HepG2 (cell line): ENCODE measurements around the gene JADE2. TPM values are rescaled to one million over a fixed set of nuclear protein-coding genes. Genes with fewer than 3 reads are reported as not detected.

ENCODE experiments used
- ATAC-seq: fragments of 200-7000 bp; cut with Tn5 transposase; 3 replicates; pipeline ENCODE4 v1.9.1; 2020; ENCODE audit warnings: mild to moderate bottlenecking, moderate library complexity
- BruUV-seq: library from RNA; stranded (reverse); fragments of 400-500 nt; replicated peaks from 2 replicates; lab custom pipeline; 2021; lab: Mats Ljungman, UMichigan
- CTCF ChIA-PET: fragments of 300-600 bp; formaldehyde crosslinking; extraction: SDS; loops from one replicate; lab custom pipeline; 2021; ENCODE audit warnings: low total read pairs, inconsistent platforms, low intra/inter-chr PET ratio; lab: Yijun Ruan, JAX
- POLR2A ChIA-PET: fragments of 350-600 bp; sonication (Branson Sonifier 250); formaldehyde crosslinking; loops from one replicate; lab custom pipeline; 2020; ENCODE audit warnings: antibody characterized with exemption, inconsistent platforms; lab: Yijun Ruan, JAX
- DNase-seq: peaks from one replicate; pipeline ENCODE4 v3.0.0-alpha.2; 2015; ENCODE audit warnings: low spot score
- FAIRE-seq: peaks from 3 replicates; lab custom pipeline; 2011; peaks lifted over from hg19 to GRCh38; lab: Jason Lieb, UNC
- H2AFZ ChIP-seq: one replicate; pipeline ENCODE4 v1.6.1; 2011; ENCODE audit warnings: low read length, inconsistent platforms
- H3K27ac ChIP-seq: fragments of 300-600 bp; 3 replicates; pipeline ENCODE4 v1.8.0; 2011; ENCODE audit warnings: mixed run types, mild to moderate bottlenecking, mixed read lengths, low read length, inconsistent platforms; ENCODE audit not compliant: insufficient read depth; ENCODE audit errors: extremely low read length
- H3K27me3 ChIP-seq, 2 experiments: fragments of 200-600 bp in 1 of 2; 2 replicates in 1 of 2; 3 replicates in 1 of 2; pipeline versions ENCODE4 v1.6.0 to v1.8.0; 2011; ENCODE audit warnings: low read length in 2 of 2, mild to moderate bottlenecking in 2 of 2, moderate library complexity in 2 of 2, inconsistent platforms in 1 of 2; ENCODE audit not compliant: insufficient read depth in 2 of 2, control insufficient read depth in 1 of 2
- H3K36me3 ChIP-seq, 2 experiments: fragments of 200-600 bp in 1 of 2; replicated peaks in 1 of 2; 2 replicates in 1 of 2; 3 replicates in 1 of 2; pipeline versions ENCODE4 v1.5.1 to v1.8.0; 2011; ENCODE audit warnings: low read length in 2 of 2, inconsistent platforms in 1 of 2; ENCODE audit not compliant: insufficient read depth in 2 of 2, control insufficient read depth in 1 of 2
- H3K4me1 ChIP-seq: 2 replicates; pipeline ENCODE4 v1.5.1; 2012; ENCODE audit warnings: low read length, inconsistent platforms; ENCODE audit not compliant: insufficient read depth
- H3K4me2 ChIP-seq: 2 replicates; pipeline ENCODE4 v1.6.0; 2011; ENCODE audit warnings: low read depth, low read length, inconsistent platforms
- H3K4me3 ChIP-seq, 3 experiments: fragments of 200-600 bp in 1 of 3; sonication (generic), shearing (Covaris generic) in 1 of 3; replicated peaks in 1 of 3; 2 replicates each; pipeline ENCODE4 v1.5.1; 2011 to 2016; ENCODE audit warnings: low read length in 3 of 3, inconsistent platforms in 2 of 3, low read depth in 2 of 3, mild to moderate bottlenecking in 2 of 3, control low read depth in 1 of 3, mixed read lengths in 1 of 3; ENCODE audit not compliant: insufficient read depth in 1 of 3
- H3K79me2 ChIP-seq: one replicate; pipeline ENCODE4 v1.6.1; 2011; ENCODE audit warnings: low read length, inconsistent platforms; ENCODE audit not compliant: insufficient read depth
- H3K9ac ChIP-seq: 2 replicates; pipeline ENCODE4 v1.6.0; 2011; ENCODE audit warnings: mild to moderate bottlenecking, low read depth, low read length, inconsistent platforms; ENCODE audit not compliant: insufficient read depth
- H3K9me3 ChIP-seq: 2 replicates; pipeline ENCODE4 v1.5.1; 2012; ENCODE audit warnings: mild to moderate bottlenecking, low read length
- H4K20me1 ChIP-seq: 2 replicates; pipeline ENCODE4 v1.6.0; 2011; ENCODE audit warnings: inconsistent platforms, mild to moderate bottlenecking, low read length, moderate library complexity; ENCODE audit not compliant: insufficient read depth
- FOSL2 ChIP-seq: sonication (generic); formaldehyde crosslinking; IDR thresholded peaks from 2 replicates; pipeline ENCODE4 v1.4.0; 2020; ENCODE audit warnings: missing genetic modification reagents
- GABPA ChIP-seq, 2 experiments: IDR thresholded peaks; 2 replicates each; pipeline ENCODE4 v1.6.1; 2011 to 2016; ENCODE audit warnings: low read depth in 2 of 2, low read length in 1 of 2, missing biosample characterization in 1 of 2, missing genetic modification characterization in 1 of 2
- GATAD2A ChIP-seq: IDR thresholded peaks from 2 replicates; pipeline ENCODE4 v1.6.1; 2016
- JUNB ChIP-seq: sonication (generic); formaldehyde crosslinking; IDR thresholded peaks from 2 replicates; pipeline ENCODE4 v1.8.0; 2022; ENCODE audit warnings: missing genetic modification reagents, mild to moderate bottlenecking, borderline replicate concordance
- JUND ChIP-seq: sonication (generic); formaldehyde crosslinking; IDR thresholded peaks from 2 replicates; pipeline ENCODE4 v1.8.0; 2022; ENCODE audit warnings: mild to moderate bottlenecking, missing genetic modification reagents
- SP5 ChIP-seq: IDR thresholded peaks from 2 replicates; pipeline ENCODE4 v1.6.1; 2016; ENCODE audit warnings: low read depth, borderline replicate concordance
- TEAD3 ChIP-seq: optimal IDR thresholded peaks from 2 replicates; pipeline ENCODE3; 2016; ENCODE audit warnings: borderline replicate concordance
- ZNF180 ChIP-seq: sonication (generic); formaldehyde crosslinking; IDR thresholded peaks from 2 replicates; pipeline ENCODE4 v1.4.0; 2020; ENCODE audit warnings: low read depth, missing genetic modification reagents, borderline replicate concordance
- ZNF674 ChIP-seq: sonication (generic); formaldehyde crosslinking; IDR thresholded peaks from 2 replicates; pipeline ENCODE4 v1.5.0; 2020; ENCODE audit warnings: low read depth, mild to moderate bottlenecking, missing genetic modification reagents
- WGBS: methylation state at CpG from one replicate; pipeline ENCODE4 v1.1.6; 2017; ENCODE audit warnings: low lambda C conversion rate; 5-methylcytosine and 5-hydroxymethylcytosine counted together
- in situ Hi-C: cut with HindIII; loops from 2 replicates; pipeline ENCODE4 v1.10.0; 2017; ENCODE audit warnings: low pct_unique_long_range_greater_than_20kb; ENCODE audit not compliant: extremely low pct_ligation_motif_present
- intact Hi-C: fragments of 100-400 bp; cut with micrococcal nuclease; formaldehyde crosslinking; loops from one replicate; pipeline ENCODE4 v1.10.0; 2022; ENCODE audit not compliant: unreplicated experiment
- polyA plus RNA-seq, 8 experiments: library from polyadenylated mRNA; depleted of rRNA in 3 of 8; stranded (reverse) in 7 of 8; unstranded in 1 of 8; fragments of >200 nt; fragmentation: Illumina TruSeq in 4 of 8; extraction: Trizol in 4 of 8; gene quantifications; 2 replicates each; pipeline versions ENCODE4 v1.2.1 to v1.2.3, GENCODE V29; 2011 to 2016; ENCODE audit warnings: low read depth in 4 of 8, missing spikeins in 1 of 8, mixed read lengths in 1 of 8; ENCODE audit not compliant: insufficient read depth in 1 of 8
- total RNA-seq, 5 experiments: library from RNA; depleted of rRNA; stranded (reverse); fragments of >200 nt; fragmentation: Illumina TruSeq; extraction: Trizol; gene quantifications; 2 replicates each; pipeline ENCODE4 v1.2.3, GENCODE V29; 2016; ENCODE audit warnings: low read depth in 1 of 5
- TF ChIP-seq, protein P1 (sequence below): sonication (generic); formaldehyde crosslinking; conservative IDR thresholded peaks from 2 replicates; pipeline ENCODE4 v1.5.0; 2020; ENCODE audit warnings: missing genetic modification reagents
- TF ChIP-seq, protein P2 (sequence below): sonication (generic); formaldehyde crosslinking; IDR thresholded peaks from 2 replicates; pipeline ENCODE4 v1.9.0; 2021; ENCODE audit warnings: mild to moderate bottlenecking, missing genetic modification reagents
- TF ChIP-seq, protein P3 (sequence below): sonication (generic); formaldehyde crosslinking; IDR thresholded peaks from 2 replicates; pipeline ENCODE4 v1.4.0; 2020; ENCODE audit warnings: missing genetic modification reagents

Gene JADE2
- total and polyA plus RNA-seq, 2 of the 13 experiments (the other 11 are each of a cell fraction or from before 2014, with no cell fraction given), result 7.5 to 15.1 TPM

DNA sequence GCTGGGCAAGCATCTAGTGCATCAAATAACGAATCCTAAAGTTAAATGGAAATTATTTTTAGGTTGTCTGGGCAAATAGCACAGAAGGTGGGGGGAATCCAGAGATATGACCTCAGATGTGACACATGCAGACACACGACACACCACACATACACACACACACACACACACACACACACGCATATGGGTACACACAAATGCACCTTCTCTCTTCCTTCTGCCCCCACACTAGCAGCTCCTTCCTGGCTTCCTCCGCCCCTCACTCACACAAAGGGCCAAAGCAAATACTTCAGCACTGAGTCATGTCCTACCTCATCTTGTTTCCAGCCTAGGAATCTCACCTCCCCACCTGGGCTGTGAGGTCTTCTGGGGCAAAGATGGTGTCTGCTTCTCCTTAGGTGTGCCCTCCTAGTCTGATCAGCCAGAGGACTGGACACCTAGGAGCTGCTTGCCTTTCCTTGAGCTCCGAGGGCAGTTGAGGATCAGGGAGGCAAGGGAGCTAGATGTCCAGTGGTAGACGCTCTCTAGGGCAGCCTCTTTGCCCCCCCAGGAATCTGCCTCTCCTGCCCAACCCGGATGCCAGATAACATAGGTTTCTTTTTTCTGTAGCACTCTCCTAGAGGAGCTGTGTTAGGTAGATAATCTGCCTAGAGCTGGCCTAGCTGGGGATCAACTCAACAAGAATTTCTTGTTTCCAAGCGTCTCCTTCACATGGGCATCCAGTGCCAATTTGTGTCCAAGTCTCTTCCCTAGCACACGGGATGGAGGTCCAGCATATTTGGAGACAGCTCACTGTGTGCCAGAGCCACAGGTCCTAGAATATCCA is 14.3 kb upstream of the JADE2 start:
- no peak for FAIRE-seq
- peak overlapping the region; percentile 62 for H3K9ac ChIP-seq
- WGBS, result 53% methylated on average over 6 of the region's 9 CpGs

More for the DNA sequence above, 14.3 kb upstream of the JADE2 start:
- Histone ChIP-seq H4K20me1 (no peaks in the 10 kb centered on the region), H3K27me3 (no peaks in the 10 kb centered on the region; a peak in 1 of 5 replicates), H3K4me1 (peaks cover 79% of the 10 kb centered on the region), H3K79me2 (peaks cover 13% of the 10 kb centered on the region), H3K36me3 (no peaks in the 10 kb centered on the region), H3K27ac (peak overlapping the region; percentile 71), H3K4me3 (peak overlapping the region in 1 of 3 experiments; percentile 60; a peak in 2 of 6 replicates), H2AFZ (no peak overlapping the region), H3K4me2 (peak overlapping the region; percentile 76), H3K9me3 (no peaks in the 10 kb centered on the region)
- 0 out of 2 replicates have a peak, but pooled peaks have one; percentile 20 for TF ChIP-seq SP5 (CRISPR knock-in tag)
- TF ChIP-seq, protein P1, sequence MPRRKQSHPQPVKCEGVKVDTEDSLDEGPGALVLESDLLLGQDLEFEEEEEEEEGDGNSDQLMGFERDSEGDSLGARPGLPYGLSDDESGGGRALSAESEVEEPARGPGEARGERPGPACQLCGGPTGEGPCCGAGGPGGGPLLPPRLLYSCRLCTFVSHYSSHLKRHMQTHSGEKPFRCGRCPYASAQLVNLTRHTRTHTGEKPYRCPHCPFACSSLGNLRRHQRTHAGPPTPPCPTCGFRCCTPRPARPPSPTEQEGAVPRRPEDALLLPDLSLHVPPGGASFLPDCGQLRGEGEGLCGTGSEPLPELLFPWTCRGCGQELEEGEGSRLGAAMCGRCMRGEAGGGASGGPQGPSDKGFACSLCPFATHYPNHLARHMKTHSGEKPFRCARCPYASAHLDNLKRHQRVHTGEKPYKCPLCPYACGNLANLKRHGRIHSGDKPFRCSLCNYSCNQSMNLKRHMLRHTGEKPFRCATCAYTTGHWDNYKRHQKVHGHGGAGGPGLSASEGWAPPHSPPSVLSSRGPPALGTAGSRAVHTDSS (CRISPR knock-in tag), result no peak
- TF ChIP-seq TEAD3, result peak; percentile 49
- TF ChIP-seq ZNF180 (CRISPR knock-in tag), result no peak
- TF ChIP-seq JUNB, result peak; percentile 82; the same call in 1 of the 2 replicates
- TF ChIP-seq, protein P2, sequence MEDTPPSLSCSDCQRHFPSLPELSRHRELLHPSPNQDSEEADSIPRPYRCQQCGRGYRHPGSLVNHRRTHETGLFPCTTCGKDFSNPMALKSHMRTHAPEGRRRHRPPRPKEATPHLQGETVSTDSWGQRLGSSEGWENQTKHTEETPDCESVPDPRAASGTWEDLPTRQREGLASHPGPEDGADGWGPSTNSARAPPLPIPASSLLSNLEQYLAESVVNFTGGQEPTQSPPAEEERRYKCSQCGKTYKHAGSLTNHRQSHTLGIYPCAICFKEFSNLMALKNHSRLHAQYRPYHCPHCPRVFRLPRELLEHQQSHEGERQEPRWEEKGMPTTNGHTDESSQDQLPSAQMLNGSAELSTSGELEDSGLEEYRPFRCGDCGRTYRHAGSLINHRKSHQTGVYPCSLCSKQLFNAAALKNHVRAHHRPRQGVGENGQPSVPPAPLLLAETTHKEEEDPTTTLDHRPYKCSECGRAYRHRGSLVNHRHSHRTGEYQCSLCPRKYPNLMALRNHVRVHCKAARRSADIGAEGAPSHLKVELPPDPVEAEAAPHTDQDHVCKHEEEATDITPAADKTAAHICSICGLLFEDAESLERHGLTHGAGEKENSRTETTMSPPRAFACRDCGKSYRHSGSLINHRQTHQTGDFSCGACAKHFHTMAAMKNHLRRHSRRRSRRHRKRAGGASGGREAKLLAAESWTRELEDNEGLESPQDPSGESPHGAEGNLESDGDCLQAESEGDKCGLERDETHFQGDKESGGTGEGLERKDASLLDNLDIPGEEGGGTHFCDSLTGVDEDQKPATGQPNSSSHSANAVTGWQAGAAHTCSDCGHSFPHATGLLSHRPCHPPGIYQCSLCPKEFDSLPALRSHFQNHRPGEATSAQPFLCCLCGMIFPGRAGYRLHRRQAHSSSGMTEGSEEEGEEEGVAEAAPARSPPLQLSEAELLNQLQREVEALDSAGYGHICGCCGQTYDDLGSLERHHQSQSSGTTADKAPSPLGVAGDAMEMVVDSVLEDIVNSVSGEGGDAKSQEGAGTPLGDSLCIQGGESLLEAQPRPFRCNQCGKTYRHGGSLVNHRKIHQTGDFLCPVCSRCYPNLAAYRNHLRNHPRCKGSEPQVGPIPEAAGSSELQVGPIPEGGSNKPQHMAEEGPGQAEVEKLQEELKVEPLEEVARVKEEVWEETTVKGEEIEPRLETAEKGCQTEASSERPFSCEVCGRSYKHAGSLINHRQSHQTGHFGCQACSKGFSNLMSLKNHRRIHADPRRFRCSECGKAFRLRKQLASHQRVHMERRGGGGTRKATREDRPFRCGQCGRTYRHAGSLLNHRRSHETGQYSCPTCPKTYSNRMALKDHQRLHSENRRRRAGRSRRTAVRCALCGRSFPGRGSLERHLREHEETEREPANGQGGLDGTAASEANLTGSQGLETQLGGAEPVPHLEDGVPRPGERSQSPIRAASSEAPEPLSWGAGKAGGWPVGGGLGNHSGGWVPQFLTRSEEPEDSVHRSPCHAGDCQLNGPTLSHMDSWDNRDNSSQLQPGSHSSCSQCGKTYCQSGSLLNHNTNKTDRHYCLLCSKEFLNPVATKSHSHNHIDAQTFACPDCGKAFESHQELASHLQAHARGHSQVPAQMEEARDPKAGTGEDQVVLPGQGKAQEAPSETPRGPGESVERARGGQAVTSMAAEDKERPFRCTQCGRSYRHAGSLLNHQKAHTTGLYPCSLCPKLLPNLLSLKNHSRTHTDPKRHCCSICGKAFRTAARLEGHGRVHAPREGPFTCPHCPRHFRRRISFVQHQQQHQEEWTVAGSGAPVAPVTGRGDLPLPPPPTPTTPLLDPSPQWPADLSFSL (CRISPR knock-in tag), result peak; percentile 77
- TF ChIP-seq JUND, result peak; percentile 86
- TF ChIP-seq, protein P3, sequence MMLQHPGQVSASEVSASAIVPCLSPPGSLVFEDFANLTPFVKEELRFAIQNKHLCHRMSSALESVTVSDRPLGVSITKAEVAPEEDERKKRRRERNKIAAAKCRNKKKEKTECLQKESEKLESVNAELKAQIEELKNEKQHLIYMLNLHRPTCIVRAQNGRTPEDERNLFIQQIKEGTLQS (CRISPR knock-in tag), result peak; percentile 81
- TF ChIP-seq ZNF674 (CRISPR knock-in tag), result no peak
- peak; percentile 91 for TF ChIP-seq FOSL2 (CRISPR knock-in tag)
- TF ChIP-seq GABPA (IDR thresholded peaks at IDR 0.05; ENCODE audit: low read depth, low read length), result no peak
- 0 out of 2 replicates have a peak, but pooled peaks have one; percentile 21 for TF ChIP-seq GABPA (CRISPR knock-in tag; IDR thresholded peaks at IDR 0.05; ENCODE audit: low read depth)
- no peak for TF ChIP-seq GATAD2A
- ATAC-seq, result peak; percentile 5; the same call in 1 of the 3 replicates
- ChIA-PET POLR2A (interaction anchor here (0.8 to 6.1 kb wide), 14 partner anchors 9 to 285 kb away, joined by 3 to 87 read pairs (median 9); partner anchors contain the start of genes CDKN2AIPNL, JADE2, PPP2CA and UBE2B), CTCF (interaction anchor here (1.2 to 1.5 kb wide), 2 partner anchors 15 to 99 kb away, joined by 4 to 11 read pairs; partner anchors contain the start of genes CDKN2AIPNL and JADE2)
- DNase-seq, result peak; percentile 65
- intact Hi-C loops (no loop called here), in situ Hi-C loops (loop anchor here (5.0 kb wide), 2 partner anchors 44 to 99 kb away; partner anchors contain the start of gene CDKN2AIPNL)
- BruUV-seq, result TSS peak; percentile 65
